Measurements from ENCODE around the gene MYL4.

DNA sequence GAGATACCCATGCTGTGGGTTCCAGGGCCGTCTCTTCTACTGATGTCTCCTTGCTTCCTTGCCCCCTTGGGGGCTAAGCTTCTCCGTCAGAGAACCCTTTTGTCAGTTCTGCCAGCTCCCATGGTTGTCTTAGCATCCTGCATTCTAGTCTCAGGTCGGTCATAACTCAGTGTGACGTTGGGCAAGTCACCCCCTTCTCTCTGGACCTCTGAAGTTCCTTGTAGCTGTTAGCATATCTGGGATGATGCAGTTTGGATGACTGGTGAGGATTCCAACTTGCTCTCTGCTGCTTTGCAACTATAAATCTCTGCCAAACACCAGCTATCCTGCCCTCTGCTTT lies 8.9 kb upstream of the MYL4 start:
- TF ChIP-seq, protein P1, sequence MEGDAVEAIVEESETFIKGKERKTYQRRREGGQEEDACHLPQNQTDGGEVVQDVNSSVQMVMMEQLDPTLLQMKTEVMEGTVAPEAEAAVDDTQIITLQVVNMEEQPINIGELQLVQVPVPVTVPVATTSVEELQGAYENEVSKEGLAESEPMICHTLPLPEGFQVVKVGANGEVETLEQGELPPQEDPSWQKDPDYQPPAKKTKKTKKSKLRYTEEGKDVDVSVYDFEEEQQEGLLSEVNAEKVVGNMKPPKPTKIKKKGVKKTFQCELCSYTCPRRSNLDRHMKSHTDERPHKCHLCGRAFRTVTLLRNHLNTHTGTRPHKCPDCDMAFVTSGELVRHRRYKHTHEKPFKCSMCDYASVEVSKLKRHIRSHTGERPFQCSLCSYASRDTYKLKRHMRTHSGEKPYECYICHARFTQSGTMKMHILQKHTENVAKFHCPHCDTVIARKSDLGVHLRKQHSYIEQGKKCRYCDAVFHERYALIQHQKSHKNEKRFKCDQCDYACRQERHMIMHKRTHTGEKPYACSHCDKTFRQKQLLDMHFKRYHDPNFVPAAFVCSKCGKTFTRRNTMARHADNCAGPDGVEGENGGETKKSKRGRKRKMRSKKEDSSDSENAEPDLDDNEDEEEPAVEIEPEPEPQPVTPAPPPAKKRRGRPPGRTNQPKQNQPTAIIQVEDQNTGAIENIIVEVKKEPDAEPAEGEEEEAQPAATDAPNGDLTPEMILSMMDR (IDR thresholded peaks at IDR 0.05), result no peak
- no peak for TF ChIP-seq POLR2A (IDR thresholded peaks at IDR 0.05)
